HG03565 (cell line): Measurements from ENCODE around the gene ATP11A.

Source experiments
- ATAC-seq: cut with Tn5 transposase; IDR thresholded peaks from one replicate; pipeline ENCODE4 v1.9.1; 2021; ENCODE audit warnings: mild to moderate bottlenecking, moderate library complexity; ENCODE audit not compliant: unreplicated experiment

Gene ATP11A

GRCh38 chr13:112756967-112757758 lies 67.3 kb downstream of the ATP11A start:
- no peak for ATAC-seq

GRCh38 chr13:112757759-112758086 lies 67.9 kb downstream of the ATP11A start:
- ATAC-seq = no peak

GRCh38 chr13:112759053-112759452 lies 69.2 kb downstream of the ATP11A start:
- ATAC-seq = no peak

- no peak for ATAC-seq
Observed at GRCh38 chr13:112759827-112760226, 70.0 kb downstream of the ATP11A start.

GRCh38 chr13:112760435-112760834 lies 70.6 kb downstream of the ATP11A start:
- no peak for ATAC-seq

- ATAC-seq = no peak
Observed at GRCh38 chr13:112760931-112761330, 71.1 kb downstream of the ATP11A start.

GRCh38 chr13:112761701-112762689 lies 72.2 kb downstream of the ATP11A start:
- ATAC-seq = no peak

GRCh38 chr13:112762690-112763080 lies 72.8 kb downstream of the ATP11A start:
- no peak for ATAC-seq

GRCh38 chr13:112764028-112764427 lies 74.2 kb downstream of the ATP11A start:
- ATAC-seq = no peak

- ATAC-seq = no peak
Observed at GRCh38 chr13:112764864-112765561, 75.2 kb downstream of the ATP11A start.

GRCh38 chr13:112765731-112766130 lies 75.9 kb downstream of the ATP11A start:
- no peak for ATAC-seq

- no peak for ATAC-seq
Observed at GRCh38 chr13:112766336-112766735, 76.5 kb downstream of the ATP11A start.

GRCh38 chr13:112767506-112768471 lies 78.0 kb downstream of the ATP11A start:
- peak; percentile 46 for ATAC-seq

GRCh38 chr13:112768795-112769481 lies 79.1 kb downstream of the ATP11A start:
- no peak for ATAC-seq

GRCh38 chr13:112769615-112770014 lies 79.8 kb downstream of the ATP11A start:
- ATAC-seq = no peak

- no peak for ATAC-seq
Observed at GRCh38 chr13:112770504-112770903, 80.7 kb downstream of the ATP11A start.

GRCh38 chr13:112771139-112771876 lies 81.5 kb downstream of the ATP11A start:
- no peak for ATAC-seq

- no peak for ATAC-seq
Observed at GRCh38 chr13:112771877-112772538, 82.2 kb downstream of the ATP11A start.
